HEK293 (cell line): ENCODE results near the gene APCDD1.

Experiments used
- CTCF ChIA-PET: fragments of 350-600 bp; formaldehyde crosslinking; extraction: SDS; loops from one replicate; lab custom pipeline; 2021; ENCODE audit warnings: antibody characterized with exemption; lab: Yijun Ruan, JAX
- POLR2A ChIA-PET: fragments of 300-600 bp; formaldehyde crosslinking; extraction: SDS; loops from one replicate; lab custom pipeline; 2020; ENCODE audit warnings: antibody characterized with exemption, inconsistent platforms; lab: Yijun Ruan, JAX
- H3K27ac ChIP-seq: fragments of 200-500 bp; sonication (Bioruptor generic); 2 replicates; pipeline ENCODE4 v1.5.1; 2014; ENCODE audit warnings: low read depth, low read length, control low read depth, inconsistent platforms; ENCODE audit errors: extremely low read depth
- H3K36me3 ChIP-seq, 2 experiments: fragments of 200-500 bp in 1 of 2; sonication (Bioruptor generic) in 1 of 2; 1 replicate in 1 of 2; 2 replicates in 1 of 2; pipeline ENCODE4 v1.5.1; 2014 to 2017; ENCODE audit warnings: inconsistent platforms in 2 of 2, low read length in 2 of 2; ENCODE audit not compliant: control insufficient read depth in 2 of 2, insufficient read depth in 1 of 2
- H3K4me1 ChIP-seq: fragments of 200-500 bp; sonication (Bioruptor generic); 2 replicates; pipeline ENCODE4 v1.5.1; 2014; ENCODE audit warnings: mild to moderate bottlenecking, low read length, inconsistent platforms; ENCODE audit not compliant: control insufficient read depth, insufficient read depth
- H3K4me3 ChIP-seq: 2 replicates; pipeline ENCODE4 v1.5.1; 2011; ENCODE audit warnings: low read depth, mild to moderate bottlenecking, control low read depth, low read length, moderate library complexity
- H3K9me3 ChIP-seq: fragments of 200-500 bp; sonication (Bioruptor generic); 2 replicates; pipeline ENCODE4 v1.5.1; 2014; ENCODE audit warnings: low read depth, low read length, inconsistent platforms; ENCODE audit not compliant: control insufficient read depth, insufficient read depth
- EGR2 ChIP-seq: fragments of 450-650 bp; formaldehyde crosslinking; IDR thresholded peaks from 2 replicates; pipeline ENCODE4 v1.5.1; 2016; ENCODE audit warnings: low read depth, missing biosample characterization, missing genetic modification characterization
- GFI1B ChIP-seq: fragments of 450-650 bp; formaldehyde crosslinking; IDR thresholded peaks from 2 replicates; pipeline ENCODE4 v1.5.1; 2016; ENCODE audit warnings: missing biosample characterization, missing genetic modification characterization
- HOXA7 ChIP-seq: sonication (generic); formaldehyde crosslinking; IDR thresholded peaks from 2 replicates; pipeline ENCODE4 v1.8.1; 2022; ENCODE audit warnings: missing genetic modification reagents, borderline replicate concordance
- HOXD13 ChIP-seq: sonication (generic); formaldehyde crosslinking; IDR thresholded peaks from 2 replicates; pipeline ENCODE4 v1.8.0; 2022; ENCODE audit warnings: missing genetic modification reagents, borderline replicate concordance
- IKZF3 ChIP-seq: fragments of 450-650 bp; IDR thresholded peaks from 2 replicates; pipeline ENCODE4 v1.5.0; 2018; ENCODE audit warnings: missing biosample characterization, mild to moderate bottlenecking, missing genetic modification characterization, moderate library complexity
- PRDM1 ChIP-seq: fragments of 450-650 bp; formaldehyde crosslinking; IDR thresholded peaks from 2 replicates; pipeline ENCODE4; 2016; ENCODE audit warnings: missing biosample characterization, missing genetic modification characterization
- ZBTB26 ChIP-seq: fragments of 450-650 bp; formaldehyde crosslinking; optimal IDR thresholded peaks from 2 replicates; pipeline ENCODE3; 2016; ENCODE audit warnings: missing biosample characterization, mild to moderate bottlenecking, missing genetic modification characterization
- ZFHX2 ChIP-seq: fragments of 450-650 bp; formaldehyde crosslinking; conservative IDR thresholded peaks from 2 replicates; pipeline ENCODE4 v1.5.1; 2016; ENCODE audit warnings: missing biosample characterization, missing genetic modification characterization
- ZFP37 ChIP-seq: fragments of 450-650 bp; formaldehyde crosslinking; IDR thresholded peaks from 2 replicates; pipeline ENCODE4 v1.5.1; 2016; ENCODE audit warnings: missing biosample characterization, missing genetic modification characterization
- ZFP41 ChIP-seq: fragments of 450-650 bp; formaldehyde crosslinking; IDR thresholded peaks from 2 replicates; pipeline ENCODE4 v1.5.1; 2016; ENCODE audit warnings: missing biosample characterization, missing genetic modification characterization, borderline replicate concordance
- ZFP69B ChIP-seq: fragments of 450-650 bp; formaldehyde crosslinking; IDR thresholded peaks from 2 replicates; pipeline ENCODE4 v1.5.1; 2016; ENCODE audit warnings: missing biosample characterization, missing genetic modification characterization
- ZNF146 ChIP-seq: fragments of 450-650 bp; formaldehyde crosslinking; IDR thresholded peaks from 2 replicates; pipeline ENCODE4 v1.5.1; 2016; ENCODE audit warnings: missing biosample characterization, missing genetic modification characterization
- ZNF16 ChIP-seq: fragments of 450-650 bp; formaldehyde crosslinking; IDR thresholded peaks from 2 replicates; pipeline ENCODE4 v1.5.1; 2016; ENCODE audit warnings: low read depth, missing biosample characterization, missing genetic modification characterization
- ZNF211 ChIP-seq: fragments of 450-650 bp; formaldehyde crosslinking; IDR thresholded peaks from 2 replicates; pipeline ENCODE4 v1.5.1; 2016; ENCODE audit warnings: low read depth, missing biosample characterization, missing genetic modification characterization
- ZNF221 ChIP-seq: fragments of 450-650 bp; formaldehyde crosslinking; IDR thresholded peaks from 2 replicates; pipeline ENCODE4 v1.5.1; 2017; ENCODE audit warnings: missing biosample characterization, missing genetic modification characterization, borderline replicate concordance
- ZNF341 ChIP-seq: fragments of 450-650 bp; formaldehyde crosslinking; IDR thresholded peaks from 2 replicates; pipeline ENCODE4; 2016; ENCODE audit warnings: low read depth, missing biosample characterization, missing genetic modification characterization
- ZNF404 ChIP-seq: fragments of 450-650 bp; formaldehyde crosslinking; IDR thresholded peaks from 2 replicates; pipeline ENCODE4 v1.5.1; 2017; ENCODE audit warnings: missing biosample characterization, missing genetic modification characterization
- ZNF514 ChIP-seq: fragments of 450-650 bp; formaldehyde crosslinking; IDR thresholded peaks from 2 replicates; pipeline ENCODE4 v1.5.1; 2016; ENCODE audit warnings: missing biosample characterization, missing genetic modification characterization
- ZNF596 ChIP-seq: fragments of 450-650 bp; IDR thresholded peaks from 2 replicates; pipeline ENCODE4 v1.5.0; 2018; ENCODE audit warnings: missing biosample characterization, mild to moderate bottlenecking, missing genetic modification characterization, moderate library complexity
- ZNF677 ChIP-seq: fragments of 450-650 bp; IDR thresholded peaks from 2 replicates; pipeline ENCODE4 v1.5.0; 2018; ENCODE audit warnings: missing biosample characterization, mild to moderate bottlenecking, missing genetic modification characterization, moderate library complexity
- ZNF747 ChIP-seq: fragments of 450-650 bp; formaldehyde crosslinking; IDR thresholded peaks from 2 replicates; pipeline ENCODE4 v1.5.1; 2016; ENCODE audit warnings: missing biosample characterization, missing genetic modification characterization
- ZSCAN5A ChIP-seq: fragments of 450-650 bp; formaldehyde crosslinking; IDR thresholded peaks from 2 replicates; pipeline ENCODE4 v1.5.1; 2016; ENCODE audit warnings: missing biosample characterization, missing genetic modification characterization

APCDD1 gene

GRCh38 chr18:10524507-10525370 lies 70.3 kb downstream of the APCDD1 start:
- Histone ChIP-seq H3K4me1 (peaks cover 9% of the 10 kb centered on the region), H3K27ac (no peak overlapping the region), H3K9me3 (no peaks in the 10 kb centered on the region), H3K36me3 (no peaks in the 10 kb centered on the region), H3K4me3 (no peak overlapping the region)
- POLR2A ChIA-PET, result interaction anchor here (1.1 kb wide), 1 partner anchor 19 kb away, joined by 6 read pairs; no protein-coding TSS in a partner anchor
- TF ChIP-seq ZFP69B (tag by site-specific recombination) (no peak), EGR2 (peak; percentile 58), ZFHX2 (tag by site-specific recombination) (peak; percentile 79), ZNF341 (tag by site-specific recombination) (no peak), PRDM1 (tag by site-specific recombination) (peak; percentile 61)
- CTCF ChIA-PET, result interaction anchor here (0.6 kb wide), 1 partner anchor 553 kb away, joined by 4 read pairs; no protein-coding TSS in a partner anchor

DNA sequence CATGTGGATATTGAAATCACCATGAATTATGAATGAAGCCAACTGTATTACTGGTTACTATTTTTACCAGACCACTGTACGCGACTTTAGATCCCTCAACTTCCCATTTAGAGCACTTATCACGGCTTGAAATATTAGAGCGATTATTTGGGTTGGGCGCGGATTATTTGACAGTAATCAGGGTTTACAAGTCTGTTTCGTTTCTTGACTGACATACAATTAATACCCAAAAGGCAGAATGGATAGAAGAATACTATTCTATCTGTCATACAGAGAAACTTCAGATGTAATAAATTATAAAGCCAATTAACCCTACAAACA lies 70.9 kb downstream of the APCDD1 start:
- ChIA-PET POLR2A (interaction anchor here (0.6 to 1.1 kb wide), 5 partner anchors 10 to 612 kb away, joined by 3 to 7 read pairs (median 4); partner anchors contain the start of gene VAPA), CTCF (interaction anchor here (0.6 to 1.3 kb wide), 2 partner anchors 10 to 553 kb away, joined by 4 to 5 read pairs; no protein-coding TSS in a partner anchor)
- no peak overlapping the region for H3K27ac ChIP-seq
- peaks cover 12% of the 10 kb centered on the region for H3K4me1 ChIP-seq
- H3K9me3 ChIP-seq, result no peaks in the 10 kb centered on the region
- H3K36me3 ChIP-seq, result no peaks in the 10 kb centered on the region
- no peak for TF ChIP-seq ZNF747 (tag by site-specific recombination)
- TF ChIP-seq ZNF677 (tag by site-specific recombination), result no peak
- TF ChIP-seq ZNF404 (tag by site-specific recombination), result no peak
- H3K4me3 ChIP-seq, result peak overlapping the region; percentile 77

GRCh38 chr18:10525697-10526560 lies 71.5 kb downstream of the APCDD1 start, which contains the start of gene NAPG:
NAPG (plus strand) TSS chr18:10526027; CDS start chr18:10526103, 76 bp downstream.
- ChIA-PET CTCF (interaction anchor here (0.6 to 1.3 kb wide), 2 partner anchors 9 to 554 kb away, joined by 4 to 5 read pairs; no protein-coding TSS in a partner anchor), POLR2A (interaction anchor here (0.5 to 1.1 kb wide), 6 partner anchors 9 to 612 kb away, joined by 3 to 7 read pairs (median 4); partner anchors contain the start of gene VAPA)
- Histone ChIP-seq H3K4me1 (peaks cover 18% of the 10 kb centered on the region), H3K9me3 (no peaks in the 10 kb centered on the region), H3K27ac (peak within 1 kb of the TSS; percentile 62), H3K4me3 (peak within 1 kb of the TSS; percentile 77), H3K36me3 (no peaks in the 10 kb centered on the region)
- TF ChIP-seq ZFP37, result no peak
- TF ChIP-seq ZNF596 (tag by site-specific recombination), result no peak
- TF ChIP-seq ZNF146 (tag by site-specific recombination), result no peak
- TF ChIP-seq HOXA7 (CRISPR knock-in tag), result no peak
- peak; percentile 21 for TF ChIP-seq ZBTB26
- TF ChIP-seq ZFP41 (tag by site-specific recombination), result no peak
- TF ChIP-seq ZSCAN5A (tag by site-specific recombination), result no peak
- TF ChIP-seq ZNF211 (tag by site-specific recombination), result no peak
- no peak for TF ChIP-seq ZNF16 (tag by site-specific recombination)
- no peak for TF ChIP-seq GFI1B
- TF ChIP-seq IKZF3 (tag by site-specific recombination), result no peak
- no peak for TF ChIP-seq ZNF221 (tag by site-specific recombination)
- no peak for TF ChIP-seq ZNF514 (tag by site-specific recombination)
- no peak for TF ChIP-seq HOXD13
- no peak for TF ChIP-seq PRDM1 (tag by site-specific recombination)
